H1 (cell line): ENCODE results near the gene MRPL16. TPM values are rescaled to one million over a fixed set of nuclear protein-coding genes. Genes with fewer than 3 reads are reported as not detected.

Experiments used
- CTCF ChIA-PET: fragments of 300-600 bp; sonication (Branson Sonifier 250); formaldehyde crosslinking; loops from one replicate; lab custom pipeline; 2021; ENCODE audit not compliant: partially characterized antibody; lab: Charles Lee
- POLR2A ChIA-PET: fragments of 300-600 bp; sonication (Branson Sonifier 250); formaldehyde crosslinking; loops from one replicate; lab custom pipeline; 2021; ENCODE audit warnings: inconsistent platforms; ENCODE audit not compliant: partially characterized antibody; lab: Charles Lee
- DNase-seq, 2 experiments: peaks; one replicate each; pipeline versions ENCODE4 v3.0.0 to v3.0.0-alpha.2; 2010 to 2022; ENCODE audit warnings: low spot score in 2 of 2, low read depth in 1 of 2, mixed read lengths in 1 of 2
- FAIRE-seq: peaks from 2 replicates; lab custom pipeline; 2011; peaks lifted over from hg19 to GRCh38; lab: Jason Lieb, UNC
- H2AFZ ChIP-seq: 2 replicates; pipeline ENCODE4 v1.8.1; 2012; ENCODE audit warnings: low read length, inconsistent platforms
- H2AK5ac ChIP-seq: 2 replicates; pipeline ENCODE4 v1.6.1; 2013; ENCODE audit warnings: low read depth, low read length
- H2BK120ac ChIP-seq: replicated peaks from 2 replicates; pipeline ENCODE3; 2013; ENCODE audit warnings: low read depth, low read length, inconsistent platforms
- H2BK12ac ChIP-seq: 2 replicates; pipeline ENCODE4 v1.6.1; 2013; ENCODE audit warnings: low read depth, low read length
- H2BK15ac ChIP-seq: 2 replicates; pipeline ENCODE4 v1.6.1; 2013; ENCODE audit warnings: low read length
- H2BK20ac ChIP-seq: 2 replicates; pipeline ENCODE4 v1.6.1; 2013; ENCODE audit warnings: low read length
- H2BK5ac ChIP-seq: 2 replicates; pipeline ENCODE4 v1.6.1; 2013; ENCODE audit warnings: low read depth, low read length
- H3K14ac ChIP-seq: 2 replicates; pipeline ENCODE4 v1.6.1; 2013; ENCODE audit warnings: inconsistent platforms; ENCODE audit not compliant: insufficient read length
- H3K18ac ChIP-seq: 2 replicates; pipeline ENCODE4 v1.6.1; 2013; ENCODE audit warnings: low read length; ENCODE audit errors: extremely low read depth
- H3K23ac ChIP-seq: 2 replicates; pipeline ENCODE4 v1.6.1; 2013; ENCODE audit warnings: inconsistent platforms; ENCODE audit not compliant: insufficient read length
- H3K23me2 ChIP-seq: 2 replicates; pipeline ENCODE4 v1.6.1; 2013; ENCODE audit warnings: low read depth, low read length
- H3K27ac ChIP-seq: 2 replicates; pipeline ENCODE4 v1.6.1; 2011; ENCODE audit warnings: low read depth, low read length, inconsistent platforms
- H3K27me3 ChIP-seq, 4 experiments: replicated peaks in 1 of 4; 1 replicate in 1 of 4; 2 replicates in 3 of 4; pipeline versions ENCODE4 v1.6.1 to v1.8.1; 2011 to 2013; ENCODE audit warnings: low read length in 3 of 4, mild to moderate bottlenecking in 3 of 4, inconsistent platforms in 2 of 4, mixed read lengths in 2 of 4, moderate library complexity in 1 of 4; ENCODE audit not compliant: control insufficient read depth in 3 of 4, insufficient read depth in 3 of 4; ENCODE audit errors: extremely low read depth in 1 of 4
- H3K36me3 ChIP-seq, 4 experiments: 2 replicates each; pipeline versions ENCODE4 v1.6.1 to v1.8.1; 2011 to 2013; ENCODE audit warnings: mild to moderate bottlenecking in 4 of 4, low read length in 3 of 4, moderate library complexity in 2 of 4, control low read depth in 1 of 4, inconsistent platforms in 1 of 4; ENCODE audit not compliant: insufficient read depth in 4 of 4, control insufficient read depth in 2 of 4
- H3K4ac ChIP-seq: replicated peaks from 2 replicates; pipeline ENCODE3; 2013; ENCODE audit warnings: low read length, low read depth, mixed read lengths, inconsistent platforms; ENCODE audit not compliant: insufficient read length
- H3K4me1 ChIP-seq, 4 experiments: replicated peaks in 1 of 4; 1 replicate in 1 of 4; 2 replicates in 3 of 4; pipeline versions ENCODE4 v1.6.1 to v1.8.1; 2011 to 2013; ENCODE audit warnings: low read length in 3 of 4, inconsistent platforms in 2 of 4, mixed read lengths in 1 of 4; ENCODE audit not compliant: insufficient read depth in 4 of 4, control insufficient read depth in 3 of 4
- H3K4me2 ChIP-seq, 2 experiments: 2 replicates each; pipeline versions ENCODE4 v1.6.1 to v1.8.1; 2011 to 2013; ENCODE audit warnings: low read depth in 2 of 2, low read length in 2 of 2, control low read depth in 1 of 2, inconsistent platforms in 1 of 2, mild to moderate bottlenecking in 1 of 2; ENCODE audit not compliant: insufficient read depth in 1 of 2
- H3K4me3 ChIP-seq, 4 experiments: fragments of 200-600, 300-600 bp in 1 of 4; sonication (generic), shearing (Covaris generic), sonication (Bioruptor Twin) in 1 of 4; 2 replicates each; pipeline versions ENCODE4 v1.5.1 to v1.8.1; 2011 to 2016; ENCODE audit warnings: low read length in 4 of 4, low read depth in 3 of 4, control low read depth in 2 of 4, inconsistent platforms in 2 of 4, mild to moderate bottlenecking in 2 of 4, mixed read lengths in 1 of 4, moderate library complexity in 1 of 4; ENCODE audit not compliant: insufficient read depth in 2 of 4; ENCODE audit errors: extremely low read depth in 1 of 4
- H3K56ac ChIP-seq: replicated peaks from 2 replicates; pipeline ENCODE3; 2013; ENCODE audit warnings: low read depth, mild to moderate bottlenecking, mixed read lengths, low read length, inconsistent platforms; ENCODE audit not compliant: insufficient read length
- H3K79me1 ChIP-seq: 2 replicates; pipeline ENCODE4 v1.6.1; 2013; ENCODE audit warnings: low read depth, low read length, control low read depth
- H3K79me2 ChIP-seq, 2 experiments: 2 replicates each; pipeline versions ENCODE4 v1.6.1 to v1.8.1; 2012 to 2013; ENCODE audit warnings: low read length in 2 of 2, mild to moderate bottlenecking in 2 of 2, inconsistent platforms in 1 of 2; ENCODE audit not compliant: insufficient read depth in 2 of 2, control insufficient read depth in 1 of 2
- H3K9ac ChIP-seq, 4 experiments: replicated peaks in 1 of 4; 1 replicate in 1 of 4; 2 replicates in 3 of 4; pipeline versions ENCODE4 v1.6.1 to v1.8.1; 2011 to 2013; ENCODE audit warnings: low read depth in 3 of 4, low read length in 3 of 4, control low read depth in 2 of 4, mild to moderate bottlenecking in 2 of 4, moderate library complexity in 2 of 4, inconsistent platforms in 1 of 4; ENCODE audit errors: extremely low read depth in 1 of 4
- H3K9me3 ChIP-seq, 2 experiments: 2 replicates each; pipeline versions ENCODE4 v1.6.1 to v1.8.1; 2012 to 2013; ENCODE audit warnings: mild to moderate bottlenecking in 2 of 2, moderate library complexity in 2 of 2, control low read depth in 1 of 2, inconsistent platforms in 1 of 2, low read depth in 1 of 2, low read length in 1 of 2, mixed read lengths in 1 of 2; ENCODE audit not compliant: insufficient read depth in 2 of 2
- H4K20me1 ChIP-seq, 2 experiments: replicated peaks in 1 of 2; 2 replicates each; pipeline versions ENCODE3 to v1.8.1; 2011 to 2013; ENCODE audit warnings: inconsistent platforms in 2 of 2, low read length in 2 of 2, mild to moderate bottlenecking in 1 of 2; ENCODE audit not compliant: insufficient read depth in 2 of 2, control insufficient read depth in 1 of 2
- H4K5ac ChIP-seq: 2 replicates; pipeline ENCODE4 v1.6.1; 2013; ENCODE audit warnings: low read length, low read depth, mixed read lengths, inconsistent platforms; ENCODE audit not compliant: insufficient read length
- H4K8ac ChIP-seq: 2 replicates; pipeline ENCODE4 v1.8.0; 2013; ENCODE audit warnings: mild to moderate bottlenecking, moderate library complexity, low read length, inconsistent platforms; ENCODE audit not compliant: insufficient read depth; ENCODE audit errors: extremely low read depth
- H4K91ac ChIP-seq: replicated peaks from 2 replicates; pipeline ENCODE3; 2013; ENCODE audit warnings: low read length, mixed read lengths, inconsistent platforms; ENCODE audit not compliant: insufficient read length
- ATF2 ChIP-seq: IDR thresholded peaks from 2 replicates; pipeline ENCODE4 v1.6.1; 2012; ENCODE audit warnings: low read length, inconsistent platforms
- CEBPB ChIP-seq: IDR thresholded peaks from 2 replicates; pipeline ENCODE4 v1.6.1; 2012; ENCODE audit warnings: low read depth, low read length
- CHD2 ChIP-seq: IDR thresholded peaks from 2 replicates; pipeline ENCODE4 v1.6.1; 2012; ENCODE audit warnings: low read length, improper control_type of control experiment
- CTCF ChIP-seq, 3 experiments: IDR thresholded peaks; 1 replicate in 2 of 3; 2 replicates in 1 of 3; pipeline versions ENCODE4 v1.5.1 to v1.6.1; 2011; ENCODE audit warnings: low read length in 3 of 3, mild to moderate bottlenecking in 3 of 3, inconsistent platforms in 2 of 3, low read depth in 1 of 3, moderate library complexity in 1 of 3; ENCODE audit not compliant: insufficient read depth in 1 of 3; ENCODE audit errors: control extremely low read depth in 1 of 3
- FOSL1 ChIP-seq: IDR thresholded peaks from 2 replicates; pipeline ENCODE4 v1.6.1; 2011; ENCODE audit warnings: mild to moderate bottlenecking, low read depth, low read length, moderate library complexity; ENCODE audit not compliant: insufficient read depth
- GABPA ChIP-seq: IDR thresholded peaks from 2 replicates; pipeline ENCODE4 v1.6.1; 2011; ENCODE audit warnings: mild to moderate bottlenecking, low read length, moderate library complexity, borderline replicate concordance; ENCODE audit not compliant: insufficient read depth
- JUND ChIP-seq: IDR thresholded peaks from 2 replicates; pipeline ENCODE4 v1.6.1; 2011; ENCODE audit warnings: mild to moderate bottlenecking, improper control_type of control experiment, low read length
- SRF ChIP-seq: IDR thresholded peaks from 2 replicates; pipeline ENCODE4 v1.6.1; 2011; ENCODE audit warnings: mild to moderate bottlenecking, low read depth, low read length, moderate library complexity
- TAF1 ChIP-seq: IDR thresholded peaks from 2 replicates; pipeline ENCODE4 v1.6.1; 2011; ENCODE audit warnings: mild to moderate bottlenecking, low read depth, low read length
- ZNF274 ChIP-seq: IDR thresholded peaks from 2 replicates; pipeline ENCODE4 v1.7.0; 2012; ENCODE audit warnings: low read length, borderline replicate concordance; ENCODE audit errors: extremely low read depth
- WGBS, 2 experiments: shearing (Covaris generic) in 1 of 2; methylation state at CpG; one replicate each; pipeline versions ENCODE4 v1.1.6 to v1.1.7; 2013 to 2015; ENCODE audit warnings: low lambda C conversion rate in 2 of 2, mixed read lengths in 2 of 2, inconsistent platforms in 1 of 2, low coverage in 1 of 2, missing lambda C conversion rate in 1 of 2; ENCODE audit not compliant: insufficient replicate concordance in 2 of 2, insufficient coverage in 1 of 2, insufficient read length in 1 of 2; ENCODE audit errors: extremely low coverage in 1 of 2, missing lambda C conversion rate in 1 of 2; 5-methylcytosine and 5-hydroxymethylcytosine counted together
- polyA plus RNA-seq, 7 experiments: library from polyadenylated mRNA; depleted of rRNA in 3 of 7; stranded (reverse) in 5 of 7; unstranded in 2 of 7; fragments of >200 nt in 5 of 7; fragments of 200-250 nt in 2 of 7; gene quantifications; 1 replicate in 5 of 7; 2 replicates in 1 of 7; 4 replicates in 1 of 7; pipeline versions ENCODE4 v1.2.1 to v1.2.3, GENCODE V29; 2011 to 2013; ENCODE audit warnings: missing spikeins in 2 of 7, mixed read lengths in 2 of 7
- total RNA-seq: library from RNA; stranded (reverse); fragmentation: NEBNext Ultra II Directional; extraction: Animal tissue kit (Norgen Biotek cat#: 25700); gene quantifications from 2 replicates; pipeline ENCODE4 v1.2.1, GENCODE V29; 2021

Gene MRPL16
- total and polyA plus RNA-seq, 2 of the 8 experiments (the other 6 are each of a cell fraction or from before 2014, with no cell fraction given), result 69.2 to 79.8 TPM

- Histone ChIP-seq H3K27ac (no peak overlapping the region), H3K23me2 (no peaks in the 10 kb centered on the region), H2BK15ac (no peak overlapping the region), H3K79me1 (peaks cover 2% of the 10 kb centered on the region; the same call in 1 of the 2 replicates), H2BK20ac (no peak overlapping the region), H3K4me2 (no peak overlapping the region), H2AFZ (no peak overlapping the region), H3K4me3 (no peak overlapping the region), H3K79me2 (no peaks in the 10 kb centered on the region), H3K27me3 (no peaks in the 10 kb centered on the region), H3K14ac (no peak overlapping the region), H4K91ac (no peak overlapping the region), H3K56ac (no peak overlapping the region), H3K18ac (no peak overlapping the region), H4K20me1 (peaks cover 3 to 4% of the 10 kb centered on the region in 2 experiments), H2BK120ac (no peak overlapping the region), H3K23ac (no peak overlapping the region), H3K9ac (no peak overlapping the region), H2BK12ac (no peak overlapping the region), H3K36me3 (peaks cover 2 to 25% (median 10%) of the 10 kb centered on the region in 4 experiments; a peak in 5 of 8 replicates), H3K9me3 (no peaks in the 10 kb centered on the region), H3K4me1 (no peaks in the 10 kb centered on the region), H2BK5ac (no peak overlapping the region), H2AK5ac (no peak overlapping the region), H3K4ac (no peak overlapping the region), H4K5ac (no peak overlapping the region), H4K8ac (no peak overlapping the region)
- FAIRE-seq, result no peak
- POLR2A ChIA-PET, result no interaction called here
- CTCF ChIA-PET, result interaction anchor here (1.2 to 1.4 kb wide), 2 partner anchors 8 to 31 kb away, joined by 3 to 4 read pairs; no protein-coding TSS in a partner anchor
- 81% methylated on average over 2 of the region's 2 CpGs; no CpG with 5 or more reads in 1 of the 2 experiments for WGBS, 2 experiments
- DNase-seq, result no peak
- no peak for TF ChIP-seq SRF
- TF ChIP-seq CHD2, result no peak
- TF ChIP-seq CEBPB, result no peak
- no peak for TF ChIP-seq CTCF (IDR thresholded peaks at IDR 0.05; ENCODE audit: control extremely low read depth in 1 of 3, insufficient read depth in 1 of 3, low read depth in 1 of 3, low read length in 3 of 3)
- TF ChIP-seq JUND, result no peak
- no peak for TF ChIP-seq ZNF274
- TF ChIP-seq TAF1, result no peak
- no peak for TF ChIP-seq FOSL1
- no peak for TF ChIP-seq ATF2
- no peak for TF ChIP-seq GABPA
Measured at GRCh38 chr11:59778122-59778521, 32.5 kb downstream of the MRPL16 start.
